ENCODE results near the gene ABCC4. TPM values are rescaled to one million over a fixed set of nuclear protein-coding genes. Genes with fewer than 3 reads are reported as not detected.

ABCC4 gene
- total RNA-seq, 1 experiment from 2014 or later, result 17.0 TPM

DNA sequence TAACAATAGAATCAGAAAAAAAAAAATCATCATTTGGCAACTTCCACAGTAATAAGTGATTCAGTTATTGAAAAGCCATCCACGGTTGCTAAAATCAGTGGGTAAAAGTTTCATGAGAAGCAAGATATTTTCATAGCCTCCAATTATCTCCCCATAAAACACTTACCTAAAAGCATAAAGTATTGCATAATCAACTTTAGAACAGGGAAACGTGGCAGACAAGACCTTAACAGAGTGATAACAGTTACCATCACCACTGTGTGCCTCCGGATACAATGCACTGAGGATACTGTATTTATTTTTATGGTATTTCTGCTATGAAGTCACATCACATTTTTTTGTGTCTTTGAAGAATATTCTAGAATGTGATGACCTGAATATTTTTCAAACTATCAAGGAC lies 37.0 kb downstream of the ABCC4 start:
- no peak overlapping the region for H2AFZ ChIP-seq
- no peaks in the 10 kb centered on the region for H3K4me1 ChIP-seq (replicated peaks; ENCODE audit: insufficient read depth)
- no peak overlapping the region for H3K27ac ChIP-seq
- H4K20me1 ChIP-seq (ENCODE audit: insufficient read depth), result no peaks in the 10 kb centered on the region
- BruUV-seq (replicated peaks), result no TSS peak
- no peak overlapping the region for H3K4me2 ChIP-seq
- H3K27me3 ChIP-seq (ENCODE audit: insufficient read depth, low read depth), result no peaks in the 10 kb centered on the region
- no peaks in the 10 kb centered on the region for H3K36me3 ChIP-seq (ENCODE audit: low read depth)
- intact Hi-C loops (cut with micrococcal nuclease; ENCODE audit: unreplicated experiment), result no loop called here
- DNase-seq, result no peak
- TF ChIP-seq EZH2 (IDR thresholded peaks at IDR 0.05; ENCODE audit: low read depth), result no peak
- TF ChIP-seq, protein P1, sequence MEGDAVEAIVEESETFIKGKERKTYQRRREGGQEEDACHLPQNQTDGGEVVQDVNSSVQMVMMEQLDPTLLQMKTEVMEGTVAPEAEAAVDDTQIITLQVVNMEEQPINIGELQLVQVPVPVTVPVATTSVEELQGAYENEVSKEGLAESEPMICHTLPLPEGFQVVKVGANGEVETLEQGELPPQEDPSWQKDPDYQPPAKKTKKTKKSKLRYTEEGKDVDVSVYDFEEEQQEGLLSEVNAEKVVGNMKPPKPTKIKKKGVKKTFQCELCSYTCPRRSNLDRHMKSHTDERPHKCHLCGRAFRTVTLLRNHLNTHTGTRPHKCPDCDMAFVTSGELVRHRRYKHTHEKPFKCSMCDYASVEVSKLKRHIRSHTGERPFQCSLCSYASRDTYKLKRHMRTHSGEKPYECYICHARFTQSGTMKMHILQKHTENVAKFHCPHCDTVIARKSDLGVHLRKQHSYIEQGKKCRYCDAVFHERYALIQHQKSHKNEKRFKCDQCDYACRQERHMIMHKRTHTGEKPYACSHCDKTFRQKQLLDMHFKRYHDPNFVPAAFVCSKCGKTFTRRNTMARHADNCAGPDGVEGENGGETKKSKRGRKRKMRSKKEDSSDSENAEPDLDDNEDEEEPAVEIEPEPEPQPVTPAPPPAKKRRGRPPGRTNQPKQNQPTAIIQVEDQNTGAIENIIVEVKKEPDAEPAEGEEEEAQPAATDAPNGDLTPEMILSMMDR (conservative IDR thresholded peaks at IDR 0.05), result no peak
- no peaks in the 10 kb centered on the region for H3K9me2 ChIP-seq (ENCODE audit: insufficient read depth)
- POLR2A ChIA-PET (ENCODE audit: unreplicated experiment), result no interaction called here
- H3F3A ChIP-seq (ENCODE audit: insufficient read depth, low read depth), result peaks cover 8% of the 10 kb centered on the region; the same call in 1 of the 2 replicates
- no peaks in the 10 kb centered on the region for H3K79me2 ChIP-seq (ENCODE audit: low read depth)
- CTCF ChIA-PET, result no interaction called here
- no peaks in the 10 kb centered on the region for H3K9me3 ChIP-seq (ENCODE audit: insufficient read depth, low read depth)
- no peak overlapping the region for H3K4me3 ChIP-seq

- Histone ChIP-seq H3K27ac (no peak overlapping the region), H3K4me1 (replicated peaks; ENCODE audit: insufficient read depth) (no peaks in the 10 kb centered on the region), H4K20me1 (ENCODE audit: insufficient read depth) (no peaks in the 10 kb centered on the region), H3K27me3 (ENCODE audit: insufficient read depth, low read depth) (no peaks in the 10 kb centered on the region), H3K4me2 (no peak overlapping the region), H3K4me3 (no peak overlapping the region), H3K9me3 (ENCODE audit: insufficient read depth, low read depth) (no peaks in the 10 kb centered on the region), H3K9me2 (ENCODE audit: insufficient read depth) (no peaks in the 10 kb centered on the region), H3K79me2 (ENCODE audit: low read depth) (no peaks in the 10 kb centered on the region), H3K36me3 (ENCODE audit: low read depth) (no peaks in the 10 kb centered on the region), H2AFZ (no peak overlapping the region), H3F3A (ENCODE audit: insufficient read depth, low read depth) (peaks cover 8% of the 10 kb centered on the region; the same call in 1 of the 2 replicates)
- CTCF ChIA-PET, result no interaction called here
- no TSS peak for BruUV-seq (replicated peaks)
- POLR2A ChIA-PET (ENCODE audit: unreplicated experiment), result no interaction called here
- no peak for DNase-seq
- intact Hi-C loops (cut with micrococcal nuclease; ENCODE audit: unreplicated experiment), result no loop called here
- no peak for TF ChIP-seq EZH2 (IDR thresholded peaks at IDR 0.05; ENCODE audit: low read depth)
- TF ChIP-seq, protein P1 (conservative IDR thresholded peaks at IDR 0.05), result no peak
Measured at GRCh38 chr13:95262837-95263384, 38.3 kb downstream of the ABCC4 start.

DNA sequence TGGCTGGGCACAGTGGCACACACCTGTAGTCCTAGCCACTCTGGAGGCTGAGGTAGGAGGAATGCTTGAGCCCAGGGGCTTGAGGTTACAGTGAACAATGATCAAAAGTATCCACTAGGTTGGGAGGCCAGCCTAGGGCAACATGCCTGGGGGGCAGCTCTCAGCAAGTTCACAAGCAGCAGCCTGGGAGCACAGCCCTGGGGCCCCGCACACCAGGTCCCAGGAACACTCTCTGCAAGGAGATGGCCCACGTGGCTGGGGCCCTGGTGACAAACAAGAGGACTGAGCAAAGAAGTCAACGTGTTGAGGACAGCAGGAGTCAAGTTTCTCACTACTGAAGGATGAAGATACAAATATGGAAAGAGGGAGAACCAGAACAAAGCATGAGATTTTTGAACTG lies 39.3 kb downstream of the ABCC4 start:
- no peaks in the 10 kb centered on the region for H3K36me3 ChIP-seq (ENCODE audit: low read depth)
- TF ChIP-seq, protein P1 (conservative IDR thresholded peaks at IDR 0.05), result no peak
- no peak for TF ChIP-seq EZH2 (IDR thresholded peaks at IDR 0.05; ENCODE audit: low read depth)
- no peaks in the 10 kb centered on the region for H3K27me3 ChIP-seq (ENCODE audit: insufficient read depth, low read depth)
- H3K9me3 ChIP-seq (ENCODE audit: insufficient read depth, low read depth), result no peaks in the 10 kb centered on the region
- H3K4me1 ChIP-seq (replicated peaks; ENCODE audit: insufficient read depth), result peaks cover 3% of the 10 kb centered on the region
- no peaks in the 10 kb centered on the region for H4K20me1 ChIP-seq (ENCODE audit: insufficient read depth)
- no peak overlapping the region for H3K4me3 ChIP-seq
- H3K4me2 ChIP-seq, result no peak overlapping the region
- intact Hi-C loops (cut with micrococcal nuclease; ENCODE audit: unreplicated experiment), result no loop called here
- no peaks in the 10 kb centered on the region for H3K9me2 ChIP-seq (ENCODE audit: insufficient read depth)
- H3K79me2 ChIP-seq (ENCODE audit: low read depth), result no peaks in the 10 kb centered on the region
- no peak overlapping the region for H2AFZ ChIP-seq
- no TSS peak for BruUV-seq (replicated peaks)
- ChIA-PET POLR2A (ENCODE audit: unreplicated experiment) (no interaction called here), CTCF (no interaction called here)
- H3K27ac ChIP-seq, result no peak overlapping the region
- no peak for DNase-seq
- peaks cover 12% of the 10 kb centered on the region for H3F3A ChIP-seq (ENCODE audit: insufficient read depth, low read depth)

Data from PC-9 (cell line).